Astrocyte of the cerebellum (primary cell): ENCODE results near the gene ZBTB22.

Source experiments
- DNase-seq: peaks from one replicate; pipeline ENCODE4 v3.0.0-alpha.2; 2011; ENCODE audit warnings: low read depth
- H3K4me3 ChIP-seq: 2 replicates; pipeline ENCODE4 v1.5.1; 2011; ENCODE audit warnings: mild to moderate bottlenecking, low read depth, low read length, moderate library complexity
- CTCF ChIP-seq: IDR thresholded peaks from 2 replicates; pipeline ENCODE4 v1.5.1; 2012; ENCODE audit warnings: low read length, low read depth, moderate library complexity, mild to moderate bottlenecking; ENCODE audit errors: missing control alignments
- in situ Hi-C: cut with HindIII; loops from 2 replicates; pipeline ENCODE4 v1.10.0; 2017; ENCODE audit warnings: low sequenced_read_pairs

Gene ZBTB22

GRCh38 chr6:33314943-33315792, 2.4 kb downstream of the ZBTB22 start:
- in situ Hi-C loops: no loop called here
- H3K4me3 ChIP-seq: peak overlapping the region; percentile 84
- TF ChIP-seq CTCF: no peak
- no peak for DNase-seq

- DNase-seq: no peak
- no peak for TF ChIP-seq CTCF
- H3K4me3 ChIP-seq: peak overlapping the region; percentile 84
- in situ Hi-C loops: no loop called here
Observed at GRCh38 chr6:33314515-33314942, 3.0 kb downstream of the ZBTB22 start.

GRCh38 chr6:33313709-33314514, 3.6 kb downstream of the ZBTB22 start, which contains the start of gene TAPBP:
Gene TAPBP, minus strand, starts transcription at chr6:33314078. Its CDS starts 37 bp downstream, at chr6:33314041.
- H3K4me3 ChIP-seq: peak within 1 kb of the TSS; percentile 84
- in situ Hi-C loops: no loop called here
- TF ChIP-seq CTCF: no peak
- no peak for DNase-seq

GRCh38 chr6:33313105-33313708, 4.3 kb downstream of the ZBTB22 start:
- H3K4me3 ChIP-seq: peak overlapping the region; percentile 84
- in situ Hi-C loops: no loop called here
- DNase-seq: no peak
- no peak for TF ChIP-seq CTCF

- in situ Hi-C loops: no loop called here
- H3K4me3 ChIP-seq: peak overlapping the region; percentile 84
- DNase-seq: peak; percentile 39
- TF ChIP-seq CTCF: no peak
Observed at GRCh38 chr6:33312361-33313104, 5.0 kb downstream of the ZBTB22 start.

GRCh38 chr6:33306356-33306755, 11.2 kb downstream of the ZBTB22 start:
- no peak for TF ChIP-seq CTCF
- in situ Hi-C loops: no loop called here
- no peak overlapping the region for H3K4me3 ChIP-seq
- no peak for DNase-seq
